Measurements from ENCODE around the gene COBL. TPM values are rescaled to one million over a fixed set of nuclear protein-coding genes. Genes with fewer than 3 reads are reported as not detected.

COBL gene
- total and polyA plus RNA-seq, 2 of the 8 experiments (the other 6 are each of a cell fraction or from before 2014, with no cell fraction given) = 13.8 to 40.4 TPM

GRCh38 chr7:51227861-51228260, 88.7 kb downstream of the COBL start:
- 90% methylated on average over 6 of the region's 6 CpGs; no CpG with 5 or more reads in 1 of the 2 experiments for WGBS, 2 experiments (ENCODE audit: extremely low coverage in 1 of 2, insufficient coverage in 1 of 2, insufficient read length in 1 of 2, insufficient replicate concordance in 2 of 2, low coverage in 1 of 2, low lambda C conversion rate in 2 of 2, missing lambda C conversion rate in 1 of 2)
- H3K9ac ChIP-seq (replicated peaks in 1 of 4; ENCODE audit: extremely low read depth in 1 of 4, low read depth in 3 of 4, low read length in 3 of 4) = no peak overlapping the region
- H3K36me3 ChIP-seq (ENCODE audit: control insufficient read depth in 2 of 4, insufficient read depth in 4 of 4, low read length in 3 of 4) = no peaks in the 10 kb centered on the region
- CTCF ChIA-PET (ENCODE audit: partially characterized antibody) = interaction anchor here (0.6 to 9.2 kb wide), 19 partner anchors 9 to 252 kb away, joined by 3 to 176 read pairs (median 3); no protein-coding TSS in a partner anchor
- H3K79me1 ChIP-seq (ENCODE audit: low read depth, low read length) = peaks cover 24% of the 10 kb centered on the region
- H2BK120ac ChIP-seq (replicated peaks; ENCODE audit: low read depth, low read length) = no peak overlapping the region
- no peaks in the 10 kb centered on the region; a peak in 1 of 7 replicates for H3K27me3 ChIP-seq (replicated peaks in 1 of 4; ENCODE audit: control insufficient read depth in 3 of 4, extremely low read depth in 1 of 4, insufficient read depth in 3 of 4, low read length in 3 of 4)
- H3K4ac ChIP-seq (replicated peaks; ENCODE audit: insufficient read length, low read depth, low read length) = no peak overlapping the region
- H3K18ac ChIP-seq (ENCODE audit: extremely low read depth, low read length) = no peak overlapping the region
- peaks cover 2 to 14% of the 10 kb centered on the region in 2 experiments for H4K20me1 ChIP-seq (replicated peaks in 1 of 2; ENCODE audit: control insufficient read depth in 1 of 2, insufficient read depth in 2 of 2, low read length in 2 of 2)
- no peak overlapping the region for H4K5ac ChIP-seq (ENCODE audit: insufficient read length, low read depth, low read length)
- H3K23me2 ChIP-seq (ENCODE audit: low read depth, low read length) = no peaks in the 10 kb centered on the region
- no peak overlapping the region for H3K4me3 ChIP-seq (ENCODE audit: extremely low read depth in 1 of 4, insufficient read depth in 2 of 4, low read depth in 3 of 4, low read length in 4 of 4)
- no peak overlapping the region for H2BK20ac ChIP-seq (ENCODE audit: low read length)
- H2BK5ac ChIP-seq (ENCODE audit: low read depth, low read length) = no peak overlapping the region
- no peak overlapping the region for H4K91ac ChIP-seq (replicated peaks; ENCODE audit: insufficient read length, low read length)
- H3K23ac ChIP-seq (ENCODE audit: insufficient read length) = no peak overlapping the region
- H2AK5ac ChIP-seq (ENCODE audit: low read depth, low read length) = no peak overlapping the region
- no peak for FAIRE-seq
- no peak overlapping the region for H2BK15ac ChIP-seq (ENCODE audit: low read length)
- H3K4me2 ChIP-seq (ENCODE audit: insufficient read depth in 1 of 2, low read depth in 2 of 2, low read length in 2 of 2) = no peak overlapping the region
- peaks cover 5 to 16% (median 10%) of the 10 kb centered on the region in 4 experiments; a peak in 6 of 7 replicates for H3K4me1 ChIP-seq (replicated peaks in 1 of 4; ENCODE audit: control insufficient read depth in 3 of 4, insufficient read depth in 4 of 4, low read length in 3 of 4)
- peaks cover 0 to 30% of the 10 kb centered on the region in 2 experiments; a peak in 2 of 4 replicates for H3K79me2 ChIP-seq (ENCODE audit: control insufficient read depth in 1 of 2, insufficient read depth in 2 of 2, low read length in 2 of 2)
- no peak overlapping the region for H3K14ac ChIP-seq (ENCODE audit: insufficient read length)
- 0 out of 2 replicates have a peak overlapping the region, but pooled peaks have one; percentile 37 for H4K8ac ChIP-seq (ENCODE audit: extremely low read depth, insufficient read depth, low read length)
- H2AFZ ChIP-seq (ENCODE audit: low read length) = no peak overlapping the region
- H3K9me3 ChIP-seq (ENCODE audit: insufficient read depth in 2 of 2, low read depth in 1 of 2, low read length in 1 of 2) = no peaks in the 10 kb centered on the region
- DNase-seq (ENCODE audit: low read depth in 1 of 2, low spot score in 2 of 2) = no peak
- H3K56ac ChIP-seq (replicated peaks; ENCODE audit: insufficient read length, low read depth, low read length) = no peak overlapping the region
- POLR2A ChIA-PET (ENCODE audit: partially characterized antibody) = no interaction called here
- H2BK12ac ChIP-seq (ENCODE audit: low read depth, low read length) = no peak overlapping the region
- TF ChIP-seq GTF2F1 (IDR thresholded peaks at IDR 0.05; ENCODE audit: borderline replicate concordance, low read depth, low read length) = no peak
- no peak for TF ChIP-seq RAD21 (IDR thresholded peaks at IDR 0.05 in 1 of 2, conservative IDR thresholded peaks at IDR 0.05 in 1 of 2; ENCODE audit: low read depth in 2 of 2, low read length in 2 of 2)
- no peak for TF ChIP-seq CTCF (IDR thresholded peaks at IDR 0.05; ENCODE audit: control extremely low read depth in 1 of 3, insufficient read depth in 1 of 3, low read depth in 1 of 3, low read length in 3 of 3)
- no peak for TF ChIP-seq FOSL1 (IDR thresholded peaks at IDR 0.05; ENCODE audit: insufficient read depth, low read depth, low read length)
- no peak for TF ChIP-seq SP2 (IDR thresholded peaks at IDR 0.05; ENCODE audit: low read length)
- TF ChIP-seq POU5F1 (IDR thresholded peaks at IDR 0.05; ENCODE audit: low read depth, low read length) = no peak
- no peak for TF ChIP-seq SUZ12 (IDR thresholded peaks at IDR 0.05; ENCODE audit: low read length)
- no peak for TF ChIP-seq CHD2 (IDR thresholded peaks at IDR 0.05; ENCODE audit: low read length)
- H3K27ac ChIP-seq (ENCODE audit: low read depth, low read length) = no peak overlapping the region
